ENCODE results near the gene TP53I11.

DNA sequence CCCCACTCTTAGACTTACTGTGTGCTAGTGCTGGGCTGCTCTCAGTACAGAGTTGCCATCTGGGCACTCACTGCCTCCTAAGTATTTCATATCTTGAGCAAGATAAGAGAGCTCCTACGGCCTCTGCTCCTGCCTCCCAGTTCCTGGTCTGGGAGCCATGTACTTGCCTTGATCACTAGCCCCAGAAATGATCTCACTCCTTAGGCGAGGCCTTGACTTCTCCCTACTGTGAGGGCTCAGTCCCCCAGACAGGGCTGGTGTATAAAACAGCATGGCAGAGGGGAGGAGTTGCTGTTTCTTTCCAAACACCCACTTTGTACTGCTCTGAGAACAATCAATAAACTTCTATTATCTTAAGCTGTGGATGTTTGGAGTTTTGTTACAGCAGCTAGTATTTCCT, 47.4 kb upstream of the TP53I11 start:
- TF ChIP-seq, protein P1, sequence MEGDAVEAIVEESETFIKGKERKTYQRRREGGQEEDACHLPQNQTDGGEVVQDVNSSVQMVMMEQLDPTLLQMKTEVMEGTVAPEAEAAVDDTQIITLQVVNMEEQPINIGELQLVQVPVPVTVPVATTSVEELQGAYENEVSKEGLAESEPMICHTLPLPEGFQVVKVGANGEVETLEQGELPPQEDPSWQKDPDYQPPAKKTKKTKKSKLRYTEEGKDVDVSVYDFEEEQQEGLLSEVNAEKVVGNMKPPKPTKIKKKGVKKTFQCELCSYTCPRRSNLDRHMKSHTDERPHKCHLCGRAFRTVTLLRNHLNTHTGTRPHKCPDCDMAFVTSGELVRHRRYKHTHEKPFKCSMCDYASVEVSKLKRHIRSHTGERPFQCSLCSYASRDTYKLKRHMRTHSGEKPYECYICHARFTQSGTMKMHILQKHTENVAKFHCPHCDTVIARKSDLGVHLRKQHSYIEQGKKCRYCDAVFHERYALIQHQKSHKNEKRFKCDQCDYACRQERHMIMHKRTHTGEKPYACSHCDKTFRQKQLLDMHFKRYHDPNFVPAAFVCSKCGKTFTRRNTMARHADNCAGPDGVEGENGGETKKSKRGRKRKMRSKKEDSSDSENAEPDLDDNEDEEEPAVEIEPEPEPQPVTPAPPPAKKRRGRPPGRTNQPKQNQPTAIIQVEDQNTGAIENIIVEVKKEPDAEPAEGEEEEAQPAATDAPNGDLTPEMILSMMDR (IDR thresholded peaks at IDR 0.05; ENCODE audit: low read length) = no peak
- TF ChIP-seq EZH2 (IDR thresholded peaks at IDR 0.05; ENCODE audit: borderline replicate concordance, low read length) = no peak

Measured in OCI-LY1 (cell line).